ENCODE measurements around the gene PDGFB.

PDGFB gene

GRCh38 chr22:39176143-39176713 is 68.6 kb downstream of the PDGFB start:
- DNase-seq (ENCODE audit: low read depth in 2 of 2) = no peak

GRCh38 chr22:39175353-39176142 is 69.2 kb downstream of the PDGFB start:
- DNase-seq (ENCODE audit: low read depth in 2 of 2) = no peak

- peak in 1 of 2 donors; percentile 26 for DNase-seq (ENCODE audit: low read depth in 2 of 2)
Observed at GRCh38 chr22:39174498-39175352, 70.1 kb downstream of the PDGFB start.

- DNase-seq (ENCODE audit: low read depth in 2 of 2) = peak in 1 of 2 donors; percentile 19
Observed at GRCh38 chr22:39173787-39174497, 70.8 kb downstream of the PDGFB start.
